Urinary bladder (tissue), 4 donors: ENCODE measurements around the gene JARID2. TPM values are rescaled to one million over a fixed set of nuclear protein-coding genes. Genes with fewer than 3 reads are reported as not detected.

Source experiments
- DNase-seq: peaks from one replicate; pipeline ENCODE4 v3.0.0-alpha.2; 2015; ENCODE audit errors: extremely low spot score
- H3K27ac ChIP-seq: one replicate; pipeline ENCODE4 v1.5.1; 2013; ENCODE audit warnings: low read depth, mild to moderate bottlenecking, moderate library complexity
- H3K36me3 ChIP-seq: one replicate; pipeline ENCODE4 v1.6.1; 2013; ENCODE audit warnings: mild to moderate bottlenecking, moderate library complexity; ENCODE audit not compliant: insufficient read depth
- H3K4me1 ChIP-seq: one replicate; pipeline ENCODE4 v1.6.1; 2013; ENCODE audit warnings: mild to moderate bottlenecking, moderate library complexity; ENCODE audit not compliant: insufficient read depth
- H3K4me3 ChIP-seq: one replicate; pipeline ENCODE4 v1.5.1; 2013; ENCODE audit warnings: low read depth, low read length
- WGBS: extraction: QIAGEN DNeasy Blood & Tissue Kit; methylation state at CpG from one replicate; pipeline ENCODE4 v1.1.7; 2013; 5-methylcytosine and 5-hydroxymethylcytosine counted together
- polyA plus RNA-seq: library from polyadenylated mRNA; stranded (reverse); fragments of 200-250 nt; gene quantifications from one replicate; pipeline ENCODE4 v1.2.3, GENCODE V29; 2013
- total RNA-seq: library from RNA; depleted of rRNA; stranded (reverse); fragments of >200 nt; gene quantifications from one replicate; pipeline ENCODE4 v1.2.3, GENCODE V29; 2014
- donor health status: healthy with polysubstance abuse.
- donor health status: healthy.

JARID2 gene
- total and polyA plus RNA-seq, 2 donors, result 5.5 to 11.9 TPM

GRCh38 chr6:15447546-15448267 is 201.8 kb downstream of the JARID2 start:
- Histone ChIP-seq H3K4me3 (no peak overlapping the region), H3K4me1 (peaks cover 3% of the 10 kb centered on the region), H3K27ac (no peak overlapping the region), H3K36me3 (no peaks in the 10 kb centered on the region)
- no peak for DNase-seq
- WGBS, result 88% methylated on average over 5 of the region's 5 CpGs

DNA sequence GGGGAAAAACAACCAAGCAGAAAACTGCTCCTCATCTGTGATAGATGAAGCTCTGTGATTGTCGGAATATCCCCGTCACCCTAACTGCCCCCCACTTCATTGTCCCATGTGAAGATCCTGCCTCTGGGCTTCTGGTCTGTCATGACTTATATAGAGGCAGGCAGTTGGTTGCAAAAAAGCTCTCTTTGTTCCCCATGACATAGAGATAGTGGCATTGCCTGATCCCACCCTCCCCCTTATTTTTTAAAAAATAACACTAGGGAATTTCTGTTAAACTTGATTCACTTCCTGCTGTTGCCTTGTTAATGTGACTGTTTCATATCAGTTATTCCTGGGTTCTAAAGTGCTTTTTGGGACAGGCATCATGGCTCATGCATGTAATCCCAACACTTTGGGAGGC is 203.1 kb downstream of the JARID2 start:
- no peak for DNase-seq
- H3K36me3 ChIP-seq, result no peaks in the 10 kb centered on the region
- H3K4me1 ChIP-seq, result peaks cover 3% of the 10 kb centered on the region
- H3K27ac ChIP-seq, result no peak overlapping the region
- no peak overlapping the region for H3K4me3 ChIP-seq
- WGBS, result 91% methylated on average over 2 of the region's 2 CpGs

GRCh38 chr6:15451738-15452137 is 205.9 kb downstream of the JARID2 start:
- WGBS, result 94% methylated on average over 4 of the region's 4 CpGs
- no peaks in the 10 kb centered on the region for H3K36me3 ChIP-seq
- no peak overlapping the region for H3K27ac ChIP-seq
- no peak for DNase-seq
- peaks cover 1% of the 10 kb centered on the region for H3K4me1 ChIP-seq
- H3K4me3 ChIP-seq, result no peak overlapping the region

GRCh38 chr6:15452182-15452941 is 206.5 kb downstream of the JARID2 start:
- no peak overlapping the region for H3K27ac ChIP-seq
- no peaks in the 10 kb centered on the region for H3K36me3 ChIP-seq
- H3K4me1 ChIP-seq, result peaks cover 1% of the 10 kb centered on the region
- 91% methylated on average over 9 of the region's 9 CpGs for WGBS
- no peak overlapping the region for H3K4me3 ChIP-seq
- DNase-seq, result no peak

DNA sequence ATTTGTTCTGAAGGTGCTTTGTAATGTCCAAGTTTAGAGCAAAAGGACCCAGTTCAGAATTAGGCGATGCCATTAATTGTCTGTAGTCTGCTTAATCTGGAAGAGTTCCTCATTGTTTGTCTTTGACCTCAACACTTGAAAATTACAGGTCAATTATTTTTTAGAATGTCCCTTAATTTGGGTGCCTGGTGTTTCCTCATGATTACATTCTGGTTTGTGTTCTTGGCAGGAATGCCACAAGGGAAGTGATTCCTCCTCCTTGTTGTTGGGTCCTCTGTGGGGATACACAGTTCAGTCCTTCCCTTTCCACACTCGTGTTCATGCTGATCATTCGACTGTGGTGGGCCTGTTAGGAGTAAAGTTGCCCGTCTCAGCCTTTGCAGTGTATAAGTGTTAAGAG is 207.3 kb downstream of the JARID2 start:
- WGBS, result 87% methylated on average over 4 of the region's 4 CpGs
- Histone ChIP-seq H3K27ac (no peak overlapping the region), H3K4me3 (no peak overlapping the region), H3K36me3 (no peaks in the 10 kb centered on the region), H3K4me1 (peaks cover 2% of the 10 kb centered on the region)
- DNase-seq, result no peak

- no peak for DNase-seq
- 90% methylated on average over 5 of the region's 5 CpGs for WGBS
- H3K4me1 ChIP-seq, result peaks cover 3% of the 10 kb centered on the region
- no peak overlapping the region for H3K4me3 ChIP-seq
- H3K27ac ChIP-seq, result no peak overlapping the region
- H3K36me3 ChIP-seq, result no peaks in the 10 kb centered on the region
These were observed 207.8 kb downstream of the JARID2 start for GRCh38 chr6:15453622-15454021.

DNA sequence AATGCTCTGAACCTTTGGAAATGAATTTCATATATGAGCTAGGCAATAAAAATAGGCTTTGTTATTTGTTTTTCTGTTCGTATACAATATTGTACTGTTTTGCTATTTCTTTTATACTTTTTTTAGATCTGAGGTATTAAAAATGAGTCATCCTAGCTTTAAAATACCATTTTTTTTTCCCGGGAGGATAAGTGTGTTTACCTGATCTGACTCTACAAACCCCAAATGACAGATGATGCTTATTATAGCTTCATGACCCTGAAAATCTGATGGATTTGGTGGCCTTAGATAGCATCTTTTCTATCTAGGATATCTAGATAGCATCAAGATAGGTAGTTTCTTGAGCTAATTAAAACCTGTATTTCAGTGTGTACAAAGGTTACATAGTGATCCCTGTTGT is 210.6 kb downstream of the JARID2 start:
- H3K36me3 ChIP-seq, result no peaks in the 10 kb centered on the region
- DNase-seq, result no peak
- H3K27ac ChIP-seq, result no peak overlapping the region
- H3K4me1 ChIP-seq, result peaks cover 2% of the 10 kb centered on the region
- 55% methylated on average over 2 of the region's 2 CpGs for WGBS
- H3K4me3 ChIP-seq, result no peak overlapping the region

DNA sequence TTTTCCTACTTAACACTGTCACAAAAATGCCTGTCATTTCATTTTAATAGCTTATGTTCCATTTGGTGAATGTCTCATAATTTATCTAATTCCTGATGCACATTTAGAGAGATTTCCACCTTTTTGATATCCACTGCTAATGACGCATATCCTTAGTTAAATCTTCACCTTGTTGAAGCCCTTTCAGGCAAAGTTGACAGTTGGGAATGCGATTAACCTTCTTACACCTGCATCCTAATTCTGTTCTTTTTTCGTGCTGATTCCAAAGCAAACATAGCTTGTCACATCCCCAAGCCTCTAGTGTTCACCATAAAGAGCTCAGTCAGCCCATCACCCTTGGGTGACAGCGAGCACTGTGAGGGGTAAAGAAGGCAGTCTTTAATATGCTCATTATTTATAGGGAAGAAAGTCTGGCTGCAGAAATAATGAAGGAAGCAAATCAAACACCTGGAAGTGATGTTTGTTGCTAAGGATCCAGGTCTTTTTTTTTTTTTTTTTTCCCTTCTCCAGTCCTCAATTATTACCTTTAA is 211.3 kb downstream of the JARID2 start:
- Histone ChIP-seq H3K4me3 (no peak overlapping the region), H3K27ac (no peak overlapping the region), H3K4me1 (peaks cover 2% of the 10 kb centered on the region), H3K36me3 (no peaks in the 10 kb centered on the region)
- no peak for DNase-seq
- WGBS, result 87% methylated on average over 4 of the region's 4 CpGs

DNA sequence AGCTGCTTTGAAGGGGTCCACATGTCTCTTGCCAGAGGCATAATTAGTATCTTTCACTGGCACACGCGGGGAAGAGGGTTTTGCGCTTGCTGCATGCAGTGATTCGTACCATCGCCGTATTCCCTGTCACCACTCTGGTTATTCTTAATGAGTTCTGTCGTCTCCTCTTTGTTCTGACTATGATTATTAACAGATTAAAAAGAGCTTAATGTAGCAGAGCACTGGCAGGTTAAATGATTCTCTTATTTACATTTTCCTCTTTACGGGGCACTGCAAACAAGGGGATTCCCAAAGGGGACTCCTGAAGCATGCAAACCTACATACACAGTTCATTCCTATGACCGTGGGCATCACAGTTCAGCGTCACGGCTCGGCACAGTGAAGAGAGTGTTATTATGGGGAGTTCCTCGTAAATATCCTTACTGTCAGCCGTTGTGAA is 212.2 kb downstream of the JARID2 start:
- no peak for DNase-seq
- Histone ChIP-seq H3K36me3 (no peaks in the 10 kb centered on the region), H3K4me1 (peaks cover 2% of the 10 kb centered on the region), H3K4me3 (no peak overlapping the region), H3K27ac (no peak overlapping the region)
- 75% methylated on average over 14 of the region's 14 CpGs for WGBS

- WGBS, result 87% methylated on average over 4 of the region's 4 CpGs
- H3K4me3 ChIP-seq, result no peak overlapping the region
- H3K27ac ChIP-seq, result no peak overlapping the region
- H3K4me1 ChIP-seq, result peaks cover 2% of the 10 kb centered on the region
- no peak for DNase-seq
- no peaks in the 10 kb centered on the region for H3K36me3 ChIP-seq
These were observed 214.3 kb downstream of the JARID2 start for GRCh38 chr6:15460110-15460727.

DNA sequence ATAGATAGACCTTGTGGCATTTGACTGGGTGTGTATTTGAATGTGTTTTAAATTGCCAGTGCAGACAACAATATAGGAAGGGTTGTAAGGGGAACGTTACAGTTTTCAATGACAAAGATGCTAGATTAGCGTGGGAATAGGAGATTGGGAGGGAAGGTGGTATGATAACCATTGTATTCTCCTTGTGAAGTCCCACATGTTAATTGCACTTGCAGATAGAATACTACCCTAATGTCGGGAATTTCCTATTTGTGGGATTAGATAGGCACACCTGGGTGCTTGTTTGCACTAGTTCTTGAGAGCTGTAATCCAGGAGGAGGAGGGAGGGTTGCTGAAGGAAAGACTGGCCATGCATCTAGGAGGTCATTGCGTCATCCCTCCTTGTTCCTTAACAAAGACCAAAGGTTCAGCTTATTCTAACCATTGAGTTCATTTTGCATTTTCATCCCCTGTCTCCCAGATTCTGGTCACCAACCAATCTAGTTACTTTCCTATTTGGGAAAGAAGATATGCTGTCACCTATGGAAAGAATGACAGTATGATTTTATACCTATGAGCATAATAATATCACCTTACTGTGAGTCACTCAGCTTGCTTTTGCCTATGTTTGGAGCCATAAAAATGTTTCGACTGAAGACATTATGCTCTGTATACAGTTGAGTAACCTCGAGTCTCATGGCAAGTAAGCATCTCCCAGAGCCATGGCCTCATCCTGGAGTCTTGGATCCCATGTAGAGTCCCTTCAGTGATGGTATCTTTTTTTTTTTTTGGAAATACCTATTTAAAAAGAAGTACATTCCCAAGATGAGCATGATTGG is 215.5 kb downstream of the JARID2 start:
- no peak for DNase-seq
- WGBS, result 94% methylated on average over 6 of the region's 6 CpGs
- Histone ChIP-seq H3K4me1 (peaks cover 2% of the 10 kb centered on the region), H3K27ac (no peak overlapping the region), H3K36me3 (no peaks in the 10 kb centered on the region), H3K4me3 (no peak overlapping the region)

GRCh38 chr6:15462256-15462655 is 216.4 kb downstream of the JARID2 start:
- no peaks in the 10 kb centered on the region for H3K36me3 ChIP-seq
- peaks cover 2% of the 10 kb centered on the region for H3K4me1 ChIP-seq
- no peak overlapping the region for H3K27ac ChIP-seq
- 50% methylated on average over 4 of the region's 4 CpGs for WGBS
- H3K4me3 ChIP-seq, result no peak overlapping the region
- DNase-seq, result no peak
